Smooth muscle cell of bladder (primary cell): ENCODE data around the gene FAM229B. TPM values are rescaled to one million over a fixed set of nuclear protein-coding genes. Genes with fewer than 3 reads are reported as not detected.

ENCODE experiments used
- total RNA-seq: library from RNA; depleted of rRNA; stranded (reverse); fragments of >200 nt; gene quantifications from 2 replicates; pipeline ENCODE4 v1.2.3, GENCODE V29; 2014

Gene FAM229B, protein sequence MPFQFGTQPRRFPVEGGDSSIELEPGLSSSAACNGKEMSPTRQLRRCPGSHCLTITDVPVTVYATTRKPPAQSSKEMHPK
- 35.7 and 38.8 TPM in 2 replicates for total RNA-seq

DNA sequence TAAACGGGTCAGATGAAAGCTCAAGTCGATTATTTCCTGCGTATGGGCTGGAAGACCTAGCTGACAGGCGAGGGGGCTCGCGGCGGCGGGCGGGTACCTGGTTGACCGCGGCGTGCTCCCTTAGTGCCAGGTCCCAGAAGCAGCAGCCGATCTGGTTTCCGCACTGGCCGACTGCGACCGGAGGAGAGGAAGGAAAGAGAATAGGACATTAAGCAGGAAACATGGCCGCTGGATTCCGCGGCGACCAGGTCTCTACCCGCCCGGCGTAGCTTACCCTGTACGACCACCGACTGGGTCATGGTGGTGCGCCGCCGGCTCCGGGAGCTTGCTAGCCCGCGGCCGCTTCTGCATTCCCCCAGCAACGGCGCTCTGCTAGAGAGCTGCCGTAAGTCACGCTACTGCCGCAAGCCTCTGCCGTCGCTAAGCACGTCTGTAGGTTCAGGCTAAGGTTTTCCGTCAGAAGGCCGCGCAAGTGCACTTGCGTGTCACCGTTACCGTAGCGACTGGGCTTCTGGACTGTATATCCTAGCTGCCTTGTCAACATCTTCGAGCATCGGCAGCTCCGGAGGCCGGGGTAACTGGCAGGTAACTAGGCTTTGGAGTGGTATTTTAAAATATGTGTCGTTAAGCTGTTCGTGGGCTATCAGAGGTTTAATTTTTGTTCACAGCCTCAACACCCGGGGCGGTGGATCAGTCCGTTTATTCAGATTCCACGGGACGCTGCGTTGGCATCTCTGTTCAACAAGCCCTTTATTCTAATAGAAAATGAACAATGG lies at the start of gene FAM229B, which contains the start of gene TUBE1:
Gene FAM229B (plus strand): TSS at position 456 of the 776 bp plus-strand sequence. CDS start 11,693 bp downstream, outside the sequence.
Gene TUBE1 (minus strand): TSS at position 347 of the 776 bp plus-strand sequence. CDS start 48 bp downstream, at position 299.

GRCh38 chr6:112054001-112054400 lies 33.4 kb upstream of the FAM229B start, which contains the start of gene CCN6:
CCN6 (plus strand) TSS chr6:112054104; CDS start chr6:112054358, 254 bp downstream.

Other genes with a start within 250 kb of the FAM229B start
- 150 and 158 TPM in 2 replicates for gene FYN, start 214.1 kb upstream of the FAM229B start, total RNA-seq
- not detected in 2 replicates for gene CCN6, start 33.5 kb upstream of the FAM229B start, total RNA-seq
- gene TUBE1, start 109 bp upstream of the FAM229B start, total RNA-seq = 21.2 and 36.4 TPM in 2 replicates
- 385 and 421 TPM in 2 replicates for gene LAMA4, start 167.0 kb downstream of the FAM229B start, total RNA-seq